GM18858 (cell line): ENCODE results near the gene ZC3HAV1L.
A peak's percentile ranks its signal among the peaks of the same experiment; 100 is the strongest.
"Not testable (repeated sequence)": the region's sequence is repeated elsewhere in the genome, so short reads cannot be mapped to it uniquely, and the experiment has no call there.

Experiments
- ATAC-seq: cut with Tn5 transposase; IDR thresholded peaks from one replicate; pipeline ENCODE4 v1.9.1; 2021; ENCODE audit not compliant: unreplicated experiment

Gene ZC3HAV1L

DNA sequence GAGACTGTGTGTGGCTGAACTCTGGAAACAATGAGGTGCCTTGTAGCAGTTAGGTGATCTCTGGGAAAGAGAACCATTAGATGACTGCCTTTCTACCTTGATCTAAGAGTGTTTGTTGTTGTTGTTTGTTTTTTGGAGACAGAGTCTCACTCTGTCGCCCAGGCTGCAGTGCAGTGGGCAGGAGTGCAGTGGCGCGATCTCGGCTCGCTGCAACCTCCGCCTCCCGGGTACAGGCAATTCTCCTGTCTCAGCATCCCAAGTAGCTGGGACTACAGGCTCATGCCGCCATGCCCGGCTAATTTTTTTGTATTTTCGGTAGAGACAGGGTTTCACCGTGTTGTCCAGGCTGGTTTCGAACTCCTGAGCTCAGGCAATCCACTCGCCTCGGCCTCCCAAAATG, 18.8 kb upstream of the ZC3HAV1L start:
- not testable (repeated sequence) for ATAC-seq

DNA sequence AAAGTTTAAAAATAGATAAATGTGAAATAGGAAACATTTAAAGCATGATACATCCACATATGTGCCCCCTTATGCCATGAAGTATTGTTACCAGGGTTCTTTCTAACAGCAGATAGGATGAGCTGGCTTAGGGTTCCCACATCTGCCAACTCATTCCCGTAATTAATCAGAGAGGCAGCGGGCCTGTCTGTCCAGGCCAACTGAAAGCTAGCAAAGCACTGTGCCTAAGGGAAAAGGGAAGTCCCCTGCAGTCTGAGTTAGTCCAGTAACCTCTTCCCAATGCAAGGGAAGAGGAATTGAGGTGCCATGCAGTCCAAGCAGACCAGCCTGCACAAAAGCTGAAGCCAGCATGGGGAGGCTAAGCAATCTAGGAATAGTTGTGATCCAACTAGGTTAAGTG, 18.3 kb upstream of the ZC3HAV1L start:
- no peak for ATAC-seq

DNA sequence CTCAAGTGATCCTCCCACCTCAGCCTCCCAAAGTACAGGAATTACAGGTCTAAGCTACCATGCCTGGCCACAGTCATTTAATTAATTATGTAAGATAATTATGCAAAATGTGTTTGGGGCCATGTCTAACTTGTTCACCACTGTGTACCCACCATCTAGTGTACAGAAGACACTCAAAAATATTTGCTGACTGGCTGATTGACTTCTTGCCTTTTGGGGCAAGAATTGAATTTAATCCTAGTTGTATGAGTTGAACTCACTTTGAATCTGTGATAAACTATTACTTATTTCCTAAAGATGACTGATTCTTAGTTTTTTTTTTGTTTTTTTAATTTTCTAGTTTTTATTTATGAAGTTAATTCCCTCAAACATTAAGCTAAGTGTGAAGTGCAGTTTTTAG, 15.8 kb upstream of the ZC3HAV1L start:
- no peak for ATAC-seq

- ATAC-seq, result no peak
These were observed 14.1 kb upstream of the ZC3HAV1L start for GRCh38 chr7:139049936-139050335.

GRCh38 chr7:139049111-139049510, 13.3 kb upstream of the ZC3HAV1L start:
- no peak for ATAC-seq

DNA sequence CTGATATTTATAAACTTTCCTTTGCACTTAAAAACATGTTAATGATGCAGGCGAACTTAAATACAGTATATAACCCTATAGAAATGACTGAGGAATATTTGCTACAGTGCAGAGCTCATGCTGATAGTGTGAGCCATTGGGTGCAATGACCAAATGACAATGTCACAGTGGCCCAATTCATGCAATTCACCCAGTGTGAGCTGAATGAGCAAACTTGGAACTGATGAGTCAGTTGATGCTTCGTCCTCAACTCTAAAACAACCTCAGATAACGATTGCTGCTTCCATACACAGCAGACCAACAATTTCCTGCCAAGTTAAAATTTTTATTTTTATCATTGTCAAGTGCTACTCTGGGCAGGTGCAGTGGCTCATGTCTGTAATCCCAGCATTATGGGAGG, 12.1 kb upstream of the ZC3HAV1L start:
- no peak for ATAC-seq

- ATAC-seq, result no peak
These were observed 10.3 kb upstream of the ZC3HAV1L start for GRCh38 chr7:139046143-139046542.

- ATAC-seq, result no peak
These were observed 9.3 kb upstream of the ZC3HAV1L start for GRCh38 chr7:139044813-139045794.

GRCh38 chr7:139043823-139044812, 8.3 kb upstream of the ZC3HAV1L start:
- no peak for ATAC-seq

GRCh38 chr7:139041378-139042085, 5.7 kb upstream of the ZC3HAV1L start:
- ATAC-seq, result no peak

DNA sequence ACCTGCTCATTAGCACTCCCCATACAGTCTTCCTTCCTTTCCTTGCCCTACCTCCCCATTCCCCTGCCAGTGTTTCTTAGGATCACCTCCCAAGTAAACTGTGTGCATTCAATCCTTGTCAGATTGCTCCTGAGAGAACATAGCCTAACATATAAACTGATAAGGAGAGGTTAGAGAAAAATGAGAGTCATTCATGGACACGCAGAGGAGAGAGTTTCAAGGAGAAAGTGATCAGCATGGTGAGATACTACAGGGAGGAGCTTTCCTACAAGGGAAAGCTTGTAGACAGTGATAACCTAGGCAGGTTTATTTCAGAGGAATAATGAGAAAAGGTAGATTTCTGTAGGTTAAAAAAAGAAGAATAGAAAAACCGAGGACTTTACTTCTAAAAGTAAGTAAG, 2.8 kb upstream of the ZC3HAV1L start:
- ATAC-seq, result no peak

- ATAC-seq, result no peak
These were observed 1.1 kb upstream of the ZC3HAV1L start for GRCh38 chr7:139036901-139037300.

- peak; percentile 1 for ATAC-seq
These were observed 822 bp downstream of the ZC3HAV1L start for GRCh38 chr7:139034855-139035585.

DNA sequence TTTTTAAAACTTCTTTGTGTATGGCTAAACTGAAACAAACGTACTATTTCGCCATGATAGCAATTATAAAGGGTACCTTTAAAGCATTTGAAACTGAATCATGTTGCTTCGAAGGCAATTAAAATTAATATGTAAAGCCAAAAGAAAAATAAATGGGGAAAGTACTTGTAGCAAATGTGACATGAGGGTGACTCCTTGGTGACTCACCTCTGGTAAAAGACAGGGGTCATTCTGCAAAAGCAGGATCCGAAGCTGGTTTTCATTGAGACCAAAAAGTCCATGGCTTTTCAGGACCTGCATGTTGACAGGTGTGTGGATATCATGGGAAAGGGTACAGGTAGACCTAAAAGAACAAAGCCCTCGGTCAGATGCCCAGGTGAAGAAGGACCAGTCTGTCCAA, 1.5 kb downstream of the ZC3HAV1L start:
- no peak for ATAC-seq

- no peak for ATAC-seq
These were observed 2.3 kb downstream of the ZC3HAV1L start for GRCh38 chr7:139033346-139034114.

DNA sequence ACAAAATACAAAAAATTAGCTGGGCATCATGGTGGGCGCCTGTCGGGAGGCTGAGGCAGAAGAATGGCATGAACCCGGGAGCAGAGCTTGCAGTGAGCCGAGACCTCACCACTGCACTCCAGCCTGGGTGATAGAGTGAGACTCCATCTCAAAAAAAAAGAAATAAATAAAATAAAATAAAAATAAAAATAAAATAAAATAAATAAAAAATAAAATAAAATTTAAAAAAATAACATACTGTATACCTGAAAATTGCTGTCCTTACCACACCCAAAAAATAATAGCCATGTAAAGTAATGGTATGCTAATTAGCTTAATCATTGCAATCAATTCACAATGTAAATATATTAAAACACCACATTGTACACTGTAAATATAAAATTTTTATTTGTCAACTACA, 3.4 kb downstream of the ZC3HAV1L start:
- ATAC-seq, result no peak

DNA sequence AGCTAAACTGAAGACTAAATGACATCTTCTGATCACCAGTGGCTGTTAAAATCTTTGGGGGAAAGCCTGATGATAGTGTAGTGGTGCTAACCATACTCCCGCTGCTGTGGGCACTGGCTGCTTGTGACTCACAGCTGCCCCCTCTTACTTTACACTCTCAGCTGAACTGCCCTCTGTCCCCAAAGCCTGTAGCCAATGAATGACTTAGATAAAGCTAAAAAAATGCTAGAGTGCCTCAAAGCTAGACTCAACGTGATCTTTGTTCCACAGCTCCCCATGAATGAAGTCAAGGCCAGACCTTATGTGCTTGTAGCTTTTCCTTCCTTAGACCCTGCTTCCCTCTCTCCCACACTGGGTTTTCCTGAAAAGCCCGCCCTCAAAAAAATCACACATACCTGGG, 6.5 kb downstream of the ZC3HAV1L start:
- no peak for ATAC-seq

- ATAC-seq, result no peak
These were observed 9.3 kb downstream of the ZC3HAV1L start for GRCh38 chr7:139026551-139026950.

GRCh38 chr7:139025861-139026260, 10.0 kb downstream of the ZC3HAV1L start:
- ATAC-seq, result not testable (repeated sequence)
